ENCODE results near the gene PREB. TPM values are rescaled to one million over a fixed set of nuclear protein-coding genes. Genes with fewer than 3 reads are reported as not detected.

PREB gene
- total and polyA plus RNA-seq, 12 donors, result 41.6 to 73.7 (median 48.8) TPM

- H3K27ac ChIP-seq, result peak overlapping the region in 9 of 10 donors; percentile 86 to 98 (median 93)
- intact Hi-C loops (cut with DNase I), result loop anchor here in 8 of 10 donors (5.0 to 10.0 kb wide), 6 partner anchors 33 to 123 kb away; partner anchors contain the start of genes TMEM214 (in 4 of the 8) and AGBL5 (in 2 of the 8)
- WGBS, 2 donors, result 50 to 55% methylated on average over 10 of the region's 10 CpGs
- H3K9me3 ChIP-seq, result no peaks in the 10 kb centered on the region
- peak overlapping the region in 9 of 10 donors; percentile 56 to 80 (median 74) for H3K4me3 ChIP-seq
- H3K27me3 ChIP-seq, result no peaks in the 10 kb centered on the region
- ATAC-seq, result no peak
- DNase-seq, result no peak
- H3K4me1 ChIP-seq, result peaks cover 10 to 61% (median 43%) of the 10 kb centered on the region in 9 donors
- peak in 1 of 9 donors; percentile 39 for TF ChIP-seq CTCF (IDR thresholded peaks at IDR 0.05)
- H3K36me3 ChIP-seq, result peaks cover 0 to 13% (median 0%) of the 10 kb centered on the region in 9 donors
Measured at GRCh38 chr2:27085062-27085672, 49.3 kb downstream of the PREB start.

DNA sequence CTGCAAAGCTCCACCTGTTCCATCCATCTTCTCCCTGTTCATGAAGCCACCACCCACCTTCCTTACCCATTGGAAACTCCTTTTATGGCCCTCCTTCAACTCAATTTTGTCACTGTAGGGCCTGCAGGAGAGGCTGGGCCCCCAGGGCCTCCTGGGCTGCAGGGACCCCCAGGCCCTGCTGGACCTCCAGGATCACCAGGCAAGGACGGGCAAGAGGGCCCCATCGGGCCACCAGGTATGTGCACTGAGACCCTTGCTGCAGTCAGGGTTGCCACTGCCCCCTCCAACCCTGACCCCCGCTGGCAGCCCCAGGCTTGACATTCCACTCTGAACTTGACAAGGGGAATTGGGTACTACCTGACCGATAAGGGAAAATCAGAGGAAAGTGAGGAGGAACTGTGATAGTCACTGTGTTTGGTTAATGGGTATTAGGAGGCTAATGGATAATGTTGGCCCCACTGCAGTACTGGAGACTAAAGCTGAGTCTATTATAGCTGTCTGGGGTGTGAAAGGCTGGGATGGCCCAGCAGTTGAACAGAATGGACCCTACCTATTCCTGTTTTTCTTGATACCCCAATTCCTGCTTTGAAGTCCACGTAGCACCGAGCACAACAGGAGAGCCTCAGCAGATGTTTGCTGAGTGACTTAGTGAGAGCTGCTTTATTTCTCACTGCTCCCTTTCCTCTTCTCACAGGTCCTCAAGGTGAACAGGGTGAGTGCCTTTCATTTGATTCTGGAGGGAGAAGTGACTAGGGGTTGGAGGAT lies 50.0 kb downstream of the PREB start:
- Histone ChIP-seq H3K4me3 (no peak overlapping the region), H3K4me1 (peaks cover 10 to 63% (median 50%) of the 10 kb centered on the region in 9 donors), H3K36me3 (peaks cover 0 to 13% (median 0%) of the 10 kb centered on the region in 9 donors), H3K27me3 (no peaks in the 10 kb centered on the region), H3K27ac (peak overlapping the region in 3 of 10 donors; percentile 86 to 94 (median 89)), H3K9me3 (no peaks in the 10 kb centered on the region)
- 80 to 89% methylated on average over 6 of the region's 6 CpGs for WGBS, 2 donors
- TF ChIP-seq CTCF (IDR thresholded peaks at IDR 0.05), result no peak
- no peak for DNase-seq
- intact Hi-C loops (cut with DNase I), result loop anchor here in 9 of 10 donors (5.0 to 10.0 kb wide), 6 partner anchors 32 to 122 kb away; partner anchors contain the start of genes TMEM214 (in 6 of the 9) and AGBL5 (in 2 of the 9)
- no peak for ATAC-seq

- H3K4me3 ChIP-seq, result no peak overlapping the region
- WGBS, 2 donors, result 87 to 91% methylated on average over 20 of the region's 20 CpGs
- peaks cover 0 to 13% (median 0%) of the 10 kb centered on the region in 9 donors for H3K36me3 ChIP-seq
- no peak for TF ChIP-seq CTCF (IDR thresholded peaks at IDR 0.05)
- DNase-seq, result no peak
- no peaks in the 10 kb centered on the region for H3K27me3 ChIP-seq
- H3K9me3 ChIP-seq, result no peaks in the 10 kb centered on the region
- no peak for ATAC-seq
- intact Hi-C loops (cut with DNase I), result loop anchor here in 6 of 10 donors (5.0 to 10.0 kb wide), 4 partner anchors 49 to 121 kb away; partner anchors contain the start of gene TMEM214 (in 4 of the 6)
- H3K27ac ChIP-seq, result peak overlapping the region in 1 of 10 donors; percentile 26
- peaks cover 10 to 63% (median 50%) of the 10 kb centered on the region in 9 donors for H3K4me1 ChIP-seq
Measured at GRCh38 chr2:27083410-27084296, 50.8 kb downstream of the PREB start.
